RWPE2 (cell line): ENCODE data around the gene PLCH1.
"Not testable (repeated sequence)": the region's sequence is repeated elsewhere in the genome, so short reads cannot be mapped to it uniquely, and the experiment has no call there.

Source experiments
- ATAC-seq: fragments of 200-7000 bp; cut with Tn5 transposase; 3 replicates; pipeline ENCODE4 v1.9.1; 2021; ENCODE audit warnings: low read depth
- DNase-seq: peaks from one replicate; pipeline ENCODE4 v3.0.0-alpha.2; 2020; ENCODE audit warnings: low spot score
- H3K27ac ChIP-seq: fragments of 450-650 bp; 2 replicates; pipeline ENCODE4 v1.5.1; 2017; ENCODE audit warnings: mild to moderate bottlenecking; ENCODE audit not compliant: poor library complexity, severe bottlenecking
- H3K27me3 ChIP-seq: fragments of 250-450 bp; sonication (Bioruptor Pico); 2 replicates; pipeline ENCODE4 v1.5.1; 2021; ENCODE audit warnings: mild to moderate bottlenecking, moderate library complexity; ENCODE audit not compliant: insufficient read depth, poor library complexity, severe bottlenecking
- H3K36me3 ChIP-seq: fragments of 250-450 bp; sonication (Bioruptor Pico); 2 replicates; pipeline ENCODE4 v1.5.1; 2020; ENCODE audit warnings: low read depth, mild to moderate bottlenecking, moderate library complexity
- H3K4me1 ChIP-seq: fragments of 250-450 bp; sonication (Bioruptor Pico); 2 replicates; pipeline ENCODE4 v1.5.1; 2021; ENCODE audit warnings: mild to moderate bottlenecking, moderate library complexity; ENCODE audit not compliant: insufficient read depth, poor library complexity, severe bottlenecking
- H3K4me3 ChIP-seq: fragments of 250-450 bp; sonication (Bioruptor Pico); 2 replicates; pipeline ENCODE4 v1.5.1; 2021; ENCODE audit warnings: mild to moderate bottlenecking, moderate library complexity; ENCODE audit not compliant: severe bottlenecking
- H3K9me3 ChIP-seq: fragments of 250-450 bp; sonication (Bioruptor Pico); 2 replicates; pipeline ENCODE4 v1.5.1; 2021; ENCODE audit warnings: mild to moderate bottlenecking, moderate library complexity; ENCODE audit not compliant: severe bottlenecking
- TF ChIP-seq, protein P1 (sequence below): fragments of 450-650 bp; IDR thresholded peaks from one replicate; pipeline ENCODE4 v1.5.1; 2017; ENCODE audit warnings: mild to moderate bottlenecking, moderate library complexity; ENCODE audit not compliant: poor library complexity, severe bottlenecking

The PLCH1 gene

DNA sequence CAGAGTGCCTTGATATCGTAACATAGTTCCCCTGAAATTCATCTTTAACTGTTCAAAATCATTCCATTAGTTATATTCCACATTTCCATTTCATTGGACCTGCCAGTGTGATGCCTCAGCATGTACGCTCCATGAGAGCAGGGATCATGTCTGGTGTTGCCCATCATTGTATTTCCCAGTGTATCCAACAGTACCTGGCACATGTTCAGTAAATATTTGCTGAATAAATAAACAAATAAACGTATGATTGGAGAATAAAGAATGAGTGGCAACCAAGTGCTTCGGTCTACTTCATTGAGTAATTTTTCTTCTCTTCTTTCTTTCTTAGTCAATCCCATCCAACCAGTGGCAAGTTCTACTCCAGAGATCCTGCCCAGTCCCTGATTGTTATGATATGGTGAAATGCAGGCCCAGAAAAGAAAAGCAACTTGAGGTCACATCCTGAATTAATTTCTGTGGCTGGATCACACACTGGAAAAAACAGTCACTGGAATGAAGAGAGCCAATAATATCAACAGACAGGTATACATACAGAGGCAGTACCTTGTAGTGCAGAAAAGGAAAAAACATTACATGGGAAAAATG, 101.2 kb downstream of the PLCH1 start:
- TF ChIP-seq, protein P1, sequence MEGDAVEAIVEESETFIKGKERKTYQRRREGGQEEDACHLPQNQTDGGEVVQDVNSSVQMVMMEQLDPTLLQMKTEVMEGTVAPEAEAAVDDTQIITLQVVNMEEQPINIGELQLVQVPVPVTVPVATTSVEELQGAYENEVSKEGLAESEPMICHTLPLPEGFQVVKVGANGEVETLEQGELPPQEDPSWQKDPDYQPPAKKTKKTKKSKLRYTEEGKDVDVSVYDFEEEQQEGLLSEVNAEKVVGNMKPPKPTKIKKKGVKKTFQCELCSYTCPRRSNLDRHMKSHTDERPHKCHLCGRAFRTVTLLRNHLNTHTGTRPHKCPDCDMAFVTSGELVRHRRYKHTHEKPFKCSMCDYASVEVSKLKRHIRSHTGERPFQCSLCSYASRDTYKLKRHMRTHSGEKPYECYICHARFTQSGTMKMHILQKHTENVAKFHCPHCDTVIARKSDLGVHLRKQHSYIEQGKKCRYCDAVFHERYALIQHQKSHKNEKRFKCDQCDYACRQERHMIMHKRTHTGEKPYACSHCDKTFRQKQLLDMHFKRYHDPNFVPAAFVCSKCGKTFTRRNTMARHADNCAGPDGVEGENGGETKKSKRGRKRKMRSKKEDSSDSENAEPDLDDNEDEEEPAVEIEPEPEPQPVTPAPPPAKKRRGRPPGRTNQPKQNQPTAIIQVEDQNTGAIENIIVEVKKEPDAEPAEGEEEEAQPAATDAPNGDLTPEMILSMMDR: no peak
- no peak for DNase-seq

DNA sequence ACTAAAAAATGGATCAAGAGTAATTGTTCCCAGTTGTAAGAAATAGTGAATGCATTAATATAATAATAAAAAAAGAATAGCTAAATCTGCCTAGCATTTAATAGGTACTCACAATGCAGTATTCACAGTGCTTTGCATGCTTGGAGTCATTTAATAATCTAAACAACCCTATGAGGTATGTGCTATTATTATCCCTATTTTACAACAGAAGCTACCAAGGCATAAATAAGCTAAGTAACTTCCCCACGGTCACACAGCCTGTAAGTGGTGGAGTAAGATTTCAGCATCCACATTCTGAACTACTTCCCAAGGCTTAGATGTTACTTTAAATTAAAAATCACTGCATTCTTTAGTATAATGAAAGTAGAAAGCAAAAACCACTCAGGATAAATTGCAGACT, 102.9 kb downstream of the PLCH1 start:
- Histone ChIP-seq H3K4me3 (no peak overlapping the region), H3K4me1 (no peaks in the 10 kb centered on the region), H3K27me3 (no peaks in the 10 kb centered on the region), H3K27ac (no peak overlapping the region), H3K36me3 (no peaks in the 10 kb centered on the region), H3K9me3 (no peaks in the 10 kb centered on the region)
- ATAC-seq (no peak), DNase-seq (no peak)
- TF ChIP-seq, protein P1: no peak

More for the DNA sequence above, 101.2 kb downstream of the PLCH1 start:
- no peaks in the 10 kb centered on the region for H3K9me3 ChIP-seq
- no peak for ATAC-seq
- H3K27ac ChIP-seq: no peak overlapping the region
- no peak overlapping the region for H3K4me3 ChIP-seq
- H3K27me3 ChIP-seq: no peaks in the 10 kb centered on the region
- no peaks in the 10 kb centered on the region for H3K4me1 ChIP-seq
- no peaks in the 10 kb centered on the region for H3K36me3 ChIP-seq

DNA sequence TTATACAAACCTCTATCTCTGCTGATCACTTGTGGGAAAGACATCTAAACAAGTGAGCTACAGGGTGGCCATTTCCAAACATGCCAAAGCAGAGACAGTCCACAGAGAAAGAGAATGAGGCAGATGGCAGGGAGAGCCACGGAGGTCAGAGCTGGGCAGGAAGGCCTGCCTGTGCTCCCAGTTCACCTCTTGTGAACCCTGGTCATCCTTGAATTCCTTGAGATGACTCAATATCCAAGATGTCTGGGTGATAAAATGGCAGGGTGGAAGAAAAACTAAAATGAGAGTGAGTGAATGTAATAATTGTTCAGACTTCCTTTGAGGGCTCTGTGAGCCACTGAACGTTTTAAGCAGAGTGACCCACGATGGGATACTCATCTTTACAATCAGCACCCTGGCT, 104.8 kb downstream of the PLCH1 start:
- no peaks in the 10 kb centered on the region for H3K27me3 ChIP-seq
- DNase-seq: no peak
- no peaks in the 10 kb centered on the region for H3K9me3 ChIP-seq
- TF ChIP-seq, protein P1: no peak
- no peaks in the 10 kb centered on the region for H3K36me3 ChIP-seq
- H3K27ac ChIP-seq: no peak overlapping the region
- no peak overlapping the region for H3K4me3 ChIP-seq
- no peak for ATAC-seq
- H3K4me1 ChIP-seq: no peaks in the 10 kb centered on the region

DNA sequence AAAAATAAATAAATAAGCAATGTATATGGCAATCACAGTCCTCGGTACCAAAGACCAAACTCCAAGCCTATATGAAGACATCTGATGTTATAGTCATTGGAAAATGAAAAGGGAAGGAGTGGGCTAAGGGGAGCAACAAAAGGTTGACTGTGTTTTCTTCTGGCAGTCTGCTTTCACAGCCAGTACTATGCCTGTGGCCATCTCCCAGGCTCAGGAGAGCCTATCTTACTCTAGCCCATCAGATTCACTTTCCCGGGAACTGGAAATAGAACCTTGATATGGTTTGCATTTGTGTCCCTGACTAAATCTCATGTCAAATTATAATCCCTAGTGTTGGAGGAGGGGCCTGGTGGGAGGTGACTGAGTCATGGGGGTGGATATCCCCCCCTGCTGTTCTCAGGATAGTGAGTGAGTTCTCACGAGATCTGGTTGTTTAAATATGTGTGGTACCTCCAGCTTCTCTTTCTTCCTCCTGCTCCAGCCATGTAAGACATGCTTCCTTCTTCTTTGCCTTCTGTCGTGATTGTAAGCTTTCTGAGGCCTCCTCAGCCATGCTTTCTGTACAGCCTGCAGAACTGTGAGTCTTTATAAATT, 105.3 kb downstream of the PLCH1 start:
- Histone ChIP-seq H3K4me3 (no peak overlapping the region), H3K27ac (no peak overlapping the region), H3K4me1 (no peaks in the 10 kb centered on the region), H3K9me3 (no peaks in the 10 kb centered on the region), H3K27me3 (no peaks in the 10 kb centered on the region), H3K36me3 (no peaks in the 10 kb centered on the region)
- ATAC-seq (no peak), DNase-seq (no peak)
- TF ChIP-seq, protein P1: no peak

DNA sequence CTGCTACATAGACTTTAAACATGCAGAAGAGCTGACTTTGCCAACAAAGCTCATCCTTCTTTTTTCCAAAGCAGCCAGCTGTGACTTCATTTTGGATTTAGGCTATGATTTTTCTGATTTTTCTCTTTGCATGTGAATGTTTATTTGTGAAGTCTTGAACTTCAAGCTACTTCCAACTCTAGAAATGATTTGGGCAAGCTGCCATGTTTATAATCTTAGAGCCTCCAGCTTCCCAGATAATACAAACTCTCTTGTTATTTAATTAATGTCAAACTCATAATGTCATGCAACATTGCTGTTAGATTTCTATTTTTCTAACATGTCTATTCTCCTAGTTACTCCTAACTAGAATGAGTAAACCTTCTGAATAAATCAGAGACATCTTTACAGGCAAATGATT, 106.4 kb downstream of the PLCH1 start:
- not testable (repeated sequence) for H3K27me3 ChIP-seq, H3K27ac ChIP-seq, H3K4me1 ChIP-seq, DNase-seq, ATAC-seq, H3K9me3 ChIP-seq, H3K4me3 ChIP-seq, H3K36me3 ChIP-seq
